ENCODE results near the gene RFTN2. TPM values are rescaled to one million over a fixed set of nuclear protein-coding genes. Genes with fewer than 3 reads are reported as not detected.
"Not testable (repeated sequence)": the region's sequence is repeated elsewhere in the genome, so short reads cannot be mapped to it uniquely, and the experiment has no call there.

Gene RFTN2
- total and polyA plus RNA-seq, 2 experiments from 2014 or later: 1.6 to 2.2 TPM

GRCh38 chr2:197647961-197648690 is 27.3 kb downstream of the RFTN2 start:
- peak; percentile 59 for DNase-seq
- H2AFZ ChIP-seq: no peak overlapping the region
- H3K9me2 ChIP-seq (ENCODE audit: insufficient read depth): no peaks in the 10 kb centered on the region
- H4K20me1 ChIP-seq (ENCODE audit: insufficient read depth): no peaks in the 10 kb centered on the region
- WGBS, 2 experiments (ENCODE audit: low coverage in 1 of 2, low lambda C conversion rate in 2 of 2, missing lambda C conversion rate in 2 of 2): 96 to 97% methylated on average over 3 of the region's 3 CpGs
- H3F3A ChIP-seq (ENCODE audit: insufficient read depth): peaks cover 9% of the 10 kb centered on the region; the same call in 1 of the 2 replicates
- TF ChIP-seq EZH2 (IDR thresholded peaks at IDR 0.05; ENCODE audit: insufficient read depth, poor library complexity, severe bottlenecking) (no peak), EZH2phosphoT487 (IDR thresholded peaks at IDR 0.05; ENCODE audit: insufficient read depth, low read depth) (no peak)
- H3K4me2 ChIP-seq (ENCODE audit: unreplicated experiment): no peak overlapping the region
- H3K79me2 ChIP-seq (ENCODE audit: insufficient read depth): no peaks in the 10 kb centered on the region
- no peaks in the 10 kb centered on the region for H3K4me1 ChIP-seq (ENCODE audit: insufficient read depth)
- H3K9ac ChIP-seq: no peak overlapping the region
- H3K9me3 ChIP-seq (ENCODE audit: low read depth): no peaks in the 10 kb centered on the region
- H3K36me3 ChIP-seq (ENCODE audit: low read depth): no peaks in the 10 kb centered on the region
- peak overlapping the region; percentile 43 for H3K27ac ChIP-seq
- no peak overlapping the region for H3K4me3 ChIP-seq
- no peaks in the 10 kb centered on the region for H3K27me3 ChIP-seq (replicated peaks; ENCODE audit: insufficient read depth)
- in situ Hi-C loops (cut with MboI): no loop called here

DNA sequence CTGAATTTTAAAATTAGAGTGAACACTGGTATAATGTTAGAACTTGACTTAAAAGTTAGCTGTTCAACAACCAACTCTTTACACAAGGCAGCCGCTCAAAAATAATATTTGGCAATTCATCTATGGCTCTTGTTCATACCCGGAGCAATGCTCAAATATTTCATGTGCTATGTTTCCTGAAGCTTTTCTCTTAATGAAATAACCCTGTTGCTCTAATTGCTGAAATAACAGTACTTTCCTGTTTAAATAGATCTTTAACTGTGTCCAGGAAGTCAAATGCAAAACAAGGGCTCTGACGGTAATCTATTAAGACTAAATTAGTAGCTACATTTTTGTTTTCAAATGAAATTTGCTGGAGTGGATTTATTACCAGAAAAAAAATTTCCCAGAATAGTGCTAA is 33.7 kb downstream of the RFTN2 start:
- Histone ChIP-seq H3K9me2 (ENCODE audit: insufficient read depth) (no peaks in the 10 kb centered on the region), H3K27me3 (replicated peaks; ENCODE audit: insufficient read depth) (no peaks in the 10 kb centered on the region), H3K4me1 (ENCODE audit: insufficient read depth) (no peaks in the 10 kb centered on the region), H3K4me2 (ENCODE audit: unreplicated experiment) (no peak overlapping the region), H2AFZ (no peak overlapping the region), H3K4me3 (no peak overlapping the region), H4K20me1 (ENCODE audit: insufficient read depth) (no peaks in the 10 kb centered on the region), H3K27ac (no peak overlapping the region), H3K9ac (no peak overlapping the region), H3K9me3 (ENCODE audit: low read depth) (no peaks in the 10 kb centered on the region), H3K36me3 (ENCODE audit: low read depth) (no peaks in the 10 kb centered on the region), H3K79me2 (ENCODE audit: insufficient read depth) (no peaks in the 10 kb centered on the region), H3F3A (ENCODE audit: insufficient read depth) (no peaks in the 10 kb centered on the region)
- no peak for DNase-seq
- in situ Hi-C loops (cut with MboI): no loop called here
- 98 to 100% methylated on average over 3 of the region's 3 CpGs for WGBS, 2 experiments (ENCODE audit: low coverage in 1 of 2, low lambda C conversion rate in 2 of 2, missing lambda C conversion rate in 2 of 2)
- TF ChIP-seq EZH2 (IDR thresholded peaks at IDR 0.05; ENCODE audit: insufficient read depth, poor library complexity, severe bottlenecking): no peak

GRCh38 chr2:197640571-197641122 is 34.7 kb downstream of the RFTN2 start:
- H3K4me1 ChIP-seq (ENCODE audit: insufficient read depth); H4K20me1 ChIP-seq (ENCODE audit: insufficient read depth); in situ Hi-C loops (cut with MboI); H3K27ac ChIP-seq; H2AFZ ChIP-seq; H3K9ac ChIP-seq; H3K9me3 ChIP-seq (ENCODE audit: low read depth); H3K4me2 ChIP-seq (ENCODE audit: unreplicated experiment); H3K4me3 ChIP-seq; H3K9me2 ChIP-seq (ENCODE audit: insufficient read depth); H3K36me3 ChIP-seq (ENCODE audit: low read depth); H3K27me3 ChIP-seq (replicated peaks; ENCODE audit: insufficient read depth); H3K79me2 ChIP-seq (ENCODE audit: insufficient read depth); DNase-seq; H3F3A ChIP-seq (ENCODE audit: insufficient read depth): not testable (repeated sequence)
- 95 to 99% methylated on average over 10 to 11 of the region's 19 CpGs for WGBS, 2 experiments (ENCODE audit: low coverage in 1 of 2, low lambda C conversion rate in 2 of 2, missing lambda C conversion rate in 2 of 2)

DNA sequence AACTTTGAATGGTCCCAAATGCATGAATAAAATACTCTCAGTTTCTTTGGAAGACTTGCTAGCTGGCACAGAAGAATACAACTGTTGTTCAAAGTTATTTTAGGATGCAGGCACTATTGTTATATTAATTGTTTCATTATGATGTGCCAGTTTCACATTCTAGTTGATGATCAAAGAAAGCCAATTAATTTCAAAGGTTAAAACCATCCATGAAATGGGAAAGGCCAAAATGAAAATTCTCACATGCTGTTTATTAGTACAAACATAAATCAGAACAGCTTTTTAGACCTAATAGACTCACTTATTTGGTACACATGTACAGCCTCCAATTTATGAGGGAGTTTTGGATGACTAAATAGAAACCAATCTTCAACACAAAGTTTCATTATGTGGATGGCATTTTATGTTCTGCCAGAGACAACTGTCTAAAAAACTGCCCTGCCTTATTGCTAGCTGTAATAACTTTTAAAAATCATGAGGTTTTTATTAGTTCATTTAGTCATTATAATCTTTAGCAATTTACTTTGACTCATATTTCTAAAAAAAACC is 42.2 kb downstream of the RFTN2 start:
- no peaks in the 10 kb centered on the region for H3K27me3 ChIP-seq (replicated peaks; ENCODE audit: insufficient read depth)
- no peak overlapping the region for H3K9ac ChIP-seq
- H3K4me3 ChIP-seq: no peak overlapping the region
- H3K79me2 ChIP-seq (ENCODE audit: insufficient read depth): no peaks in the 10 kb centered on the region
- no peaks in the 10 kb centered on the region for H3K36me3 ChIP-seq (ENCODE audit: low read depth)
- no peak overlapping the region for H3K27ac ChIP-seq
- no peak for TF ChIP-seq EZH2phosphoT487 (IDR thresholded peaks at IDR 0.05; ENCODE audit: insufficient read depth, low read depth)
- TF ChIP-seq EZH2 (IDR thresholded peaks at IDR 0.05; ENCODE audit: insufficient read depth, poor library complexity, severe bottlenecking): no peak
- no peak overlapping the region for H2AFZ ChIP-seq
- H3K4me2 ChIP-seq (ENCODE audit: unreplicated experiment): no peak overlapping the region
- H3K9me3 ChIP-seq (ENCODE audit: low read depth): no peaks in the 10 kb centered on the region
- peaks cover 7% of the 10 kb centered on the region for H3K4me1 ChIP-seq (ENCODE audit: insufficient read depth)
- H3K9me2 ChIP-seq (ENCODE audit: insufficient read depth): no peaks in the 10 kb centered on the region
- H3F3A ChIP-seq (ENCODE audit: insufficient read depth): peaks cover 8% of the 10 kb centered on the region; the same call in 1 of the 2 replicates
- in situ Hi-C loops (cut with MboI): no loop called here
- no peaks in the 10 kb centered on the region for H4K20me1 ChIP-seq (ENCODE audit: insufficient read depth)
- peak; percentile 2 for DNase-seq

Measured in GM23248 (cell line).